ENCODE measurements around the gene NXF3. TPM values are rescaled to one million over a fixed set of nuclear protein-coding genes. Genes with fewer than 3 reads are reported as not detected.

NXF3 gene
- 0.07 TPM in 1 of 2 replicates, not detected in the other for total RNA-seq

DNA sequence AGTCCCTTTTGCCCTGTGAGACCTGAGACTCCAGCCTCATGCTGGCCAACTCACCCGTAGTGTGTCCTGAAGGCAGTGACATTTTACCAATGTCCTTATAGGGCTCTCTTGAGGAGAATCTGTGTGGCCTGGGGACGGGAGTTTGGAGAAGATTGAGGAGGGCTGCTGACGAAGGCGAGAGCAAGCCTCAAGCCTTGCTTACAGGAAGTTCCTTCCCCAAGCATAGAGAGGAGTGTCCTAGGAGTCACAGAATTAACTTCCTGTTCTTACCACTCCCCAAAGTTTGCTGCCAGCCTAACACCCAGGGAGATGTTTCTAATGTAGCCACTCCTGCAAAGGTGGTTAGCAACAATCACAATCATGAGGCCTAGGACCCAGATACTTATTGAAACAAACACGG, at the start of gene NXF3:
NXF3 (minus strand) TSS at position 202 of the 400 bp plus-strand sequence; CDS start at position 82, 120 bp downstream.

GRCh38 chrX:103063918-103064434, 29.0 kb downstream of the NXF3 start, which contains the start of gene BEX1:
Gene BEX1, minus strand, starts transcription at chrX:103064171. Its CDS starts 897 bp downstream, at chrX:103063274.

Other genes with a start within 250 kb of the NXF3 start
- 0.52 and 0.99 TPM in 2 replicates for gene RAB40AL, start 155.9 kb downstream of the NXF3 start, total RNA-seq
- 8.7 and 12.6 TPM in 2 replicates for gene BEX1, start 29.0 kb downstream of the NXF3 start, total RNA-seq
- 14.8 and 16.8 TPM in 2 replicates for gene BEX4, start 122.0 kb upstream of the NXF3 start, total RNA-seq
- gene TCEAL8, start 162.0 kb upstream of the NXF3 start, total RNA-seq: 66.0 and 102 TPM in 2 replicates
- gene TCEAL5, start 183.6 kb upstream of the NXF3 start, total RNA-seq: not detected in 2 replicates
- 1.0 and 1.9 TPM in 2 replicates for gene BEX2, start 217.8 kb upstream of the NXF3 start, total RNA-seq
- gene TCEAL7, start 237.1 kb upstream of the NXF3 start, total RNA-seq: 19.9 and 31.7 TPM in 2 replicates

Data from smooth muscle cell of the pulmonary artery (primary cell).